ENCODE data around the gene KLLN.
"Not testable (repeated sequence)": the region's sequence is repeated elsewhere in the genome, so short reads cannot be mapped to it uniquely, and the experiment has no call there.

Gene KLLN, protein sequence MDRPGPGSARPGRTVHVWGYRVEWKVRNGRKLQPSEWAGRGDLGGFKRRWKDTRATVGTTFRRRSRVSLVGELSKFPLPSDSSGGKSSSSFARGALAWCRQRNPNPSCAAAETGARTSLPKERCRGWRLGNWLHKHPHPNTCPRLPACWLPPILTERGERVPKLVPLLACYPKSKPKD

DNA sequence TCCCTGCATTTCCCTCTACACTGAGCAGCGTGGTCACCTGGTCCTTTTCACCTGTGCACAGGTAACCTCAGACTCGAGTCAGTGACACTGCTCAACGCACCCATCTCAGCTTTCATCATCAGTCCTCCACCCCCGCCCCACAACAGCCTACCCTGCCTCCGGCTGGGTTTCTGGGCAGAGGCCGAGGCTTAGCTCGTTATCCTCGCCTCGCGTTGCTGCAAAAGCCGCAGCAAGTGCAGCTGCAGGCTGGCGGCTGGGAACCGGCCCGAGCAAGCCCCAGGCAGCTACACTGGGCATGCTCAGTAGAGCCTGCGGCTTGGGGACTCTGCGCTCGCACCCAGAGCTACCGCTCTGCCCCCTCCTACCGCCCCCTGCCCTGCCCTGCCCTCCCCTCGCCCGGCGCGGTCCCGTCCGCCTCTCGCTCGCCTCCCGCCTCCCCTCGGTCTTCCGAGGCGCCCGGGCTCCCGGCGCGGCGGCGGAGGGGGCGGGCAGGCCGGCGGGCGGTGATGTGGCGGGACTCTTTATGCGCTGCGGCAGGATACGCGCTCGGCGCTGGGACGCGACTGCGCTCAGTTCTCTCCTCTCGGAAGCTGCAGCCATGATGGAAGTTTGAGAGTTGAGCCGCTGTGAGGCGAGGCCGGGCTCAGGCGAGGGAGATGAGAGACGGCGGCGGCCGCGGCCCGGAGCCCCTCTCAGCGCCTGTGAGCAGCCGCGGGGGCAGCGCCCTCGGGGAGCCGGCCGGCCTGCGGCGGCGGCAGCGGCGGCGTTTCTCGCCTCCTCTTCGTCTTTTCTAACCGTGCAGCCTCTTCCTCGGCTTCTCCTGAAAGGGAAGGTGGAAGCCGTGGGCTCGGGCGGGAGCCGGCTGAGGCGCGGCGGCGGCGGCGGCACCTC is at the start of gene KLLN, which contains the start of gene PTEN:
Gene KLLN, minus strand, starts transcription at position 481 of the 891 bp plus-strand sequence. CDS start 1,046 bp downstream, outside the sequence.
Gene PTEN, plus strand, starts transcription at position 573 of the 891 bp plus-strand sequence. CDS start 845 bp downstream, outside the sequence.
- DNase-seq (ENCODE audit: low spot score), result peak; percentile 83

DNA sequence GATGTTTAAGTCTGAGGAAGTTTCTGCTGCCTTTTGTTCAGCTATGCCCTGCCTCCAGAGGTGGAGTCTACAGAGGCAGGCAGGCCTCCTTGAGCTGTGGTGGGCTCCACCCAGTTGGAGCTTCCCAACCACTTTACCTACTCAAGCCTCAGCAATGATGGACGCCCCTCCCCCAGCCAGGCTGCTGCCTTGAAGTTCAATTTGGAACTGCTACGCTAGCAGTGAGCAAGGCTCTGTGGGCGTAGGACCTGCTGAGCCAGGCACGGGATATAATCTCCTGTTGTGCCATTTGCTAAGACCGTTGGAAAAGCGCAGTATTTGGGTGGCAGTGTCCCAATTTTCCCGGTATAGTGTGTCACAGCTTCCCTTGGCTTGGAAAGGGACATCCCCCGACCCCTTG is 40.1 kb upstream of the KLLN start:
- not testable (repeated sequence) for DNase-seq (ENCODE audit: low spot score)

DNA sequence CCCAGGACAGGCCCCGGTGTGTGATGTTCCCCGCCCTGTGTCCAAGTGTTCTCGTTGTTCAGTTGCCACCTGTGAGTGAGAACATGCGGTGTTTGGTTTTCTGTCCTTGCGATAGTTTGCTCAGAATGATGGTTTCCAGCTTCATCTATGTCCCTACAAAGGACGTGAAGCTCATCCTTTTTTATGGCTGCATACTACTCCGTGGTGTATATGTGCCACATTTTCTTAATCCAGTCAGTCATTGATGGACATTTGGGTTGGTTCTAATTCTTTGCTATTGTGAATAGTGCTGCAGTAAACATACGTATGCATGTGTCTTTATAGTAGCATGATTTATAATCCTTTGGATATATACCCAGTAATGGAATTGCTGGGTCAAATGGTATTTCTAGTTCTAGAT is 34.6 kb upstream of the KLLN start:
- not testable (repeated sequence) for DNase-seq (ENCODE audit: low spot score)

DNA sequence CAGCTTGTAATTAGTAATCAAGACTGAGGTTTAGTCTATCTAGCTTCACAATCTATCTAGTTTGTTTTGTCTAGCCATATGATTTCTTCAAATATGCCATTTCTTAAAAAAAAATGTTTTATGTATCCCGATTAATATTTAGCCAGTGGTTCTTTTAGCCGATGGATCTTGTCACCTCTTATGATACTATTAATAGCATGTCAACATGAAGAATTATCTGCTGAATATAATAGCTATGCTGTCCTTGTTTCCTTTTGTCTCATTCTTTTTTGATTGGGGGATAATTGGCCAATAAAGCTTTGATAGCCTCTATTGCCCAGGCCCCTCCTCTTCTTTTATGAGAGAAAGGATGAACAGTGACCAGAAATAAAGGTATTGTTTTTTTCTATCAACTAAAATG is 32.9 kb upstream of the KLLN start:
- no peak for DNase-seq (ENCODE audit: low spot score)

DNA sequence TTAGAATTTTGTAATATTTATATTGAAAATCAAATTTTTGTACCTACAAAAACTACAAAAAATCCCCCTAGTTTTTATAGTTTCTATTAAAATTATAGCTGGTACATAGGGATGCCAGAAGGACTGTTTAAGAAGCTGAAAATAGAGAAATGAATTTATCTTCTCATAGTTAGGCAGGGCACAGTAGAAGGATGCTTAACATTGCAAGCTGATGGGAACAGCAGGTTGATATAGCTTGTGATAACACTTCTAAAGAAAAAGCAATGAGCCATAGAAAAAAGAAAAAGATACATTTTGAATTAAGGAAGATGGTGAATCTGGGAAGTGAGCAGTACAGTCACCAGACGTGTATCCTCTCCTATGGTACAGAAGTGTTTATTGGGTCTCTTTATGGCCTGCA is 32.1 kb upstream of the KLLN start:
- DNase-seq (ENCODE audit: low spot score), result no peak

DNA sequence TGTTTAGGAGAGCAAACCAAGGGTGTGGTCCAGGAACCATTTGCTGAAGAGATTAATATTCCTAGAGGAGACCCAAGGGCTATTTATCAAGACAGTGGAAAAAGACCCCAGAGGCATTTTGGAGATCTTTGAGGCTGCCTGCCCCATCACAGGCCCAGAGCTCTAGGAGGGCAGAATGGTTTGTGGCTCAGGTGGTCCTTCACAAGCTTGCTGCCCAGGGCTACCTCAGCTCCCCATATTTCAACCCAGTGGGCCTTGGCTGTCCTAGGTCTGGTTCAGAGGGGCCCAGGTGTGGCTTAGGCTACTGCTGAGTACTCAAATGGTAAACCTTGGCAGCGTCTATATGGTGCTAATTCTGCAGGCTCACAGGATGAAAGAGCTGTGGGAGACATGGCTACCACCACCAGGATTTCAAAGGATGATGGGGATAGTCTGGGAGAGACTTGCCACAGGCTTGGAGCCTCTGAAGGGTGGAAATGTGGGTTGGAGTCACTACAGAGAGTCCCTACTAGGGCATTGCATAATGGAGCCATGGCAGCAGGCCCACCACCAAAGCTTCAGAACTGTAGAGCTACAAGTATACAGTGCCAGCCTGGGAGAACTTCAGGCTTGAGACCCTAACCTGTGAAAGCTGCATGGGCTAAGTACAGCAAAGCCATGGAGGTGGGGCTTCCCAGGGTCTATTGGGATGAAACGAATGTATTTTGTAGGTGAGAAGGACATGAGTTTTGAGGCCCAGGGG is 24.4 kb upstream of the KLLN start:
- no peak for DNase-seq (ENCODE audit: low spot score)

DNA sequence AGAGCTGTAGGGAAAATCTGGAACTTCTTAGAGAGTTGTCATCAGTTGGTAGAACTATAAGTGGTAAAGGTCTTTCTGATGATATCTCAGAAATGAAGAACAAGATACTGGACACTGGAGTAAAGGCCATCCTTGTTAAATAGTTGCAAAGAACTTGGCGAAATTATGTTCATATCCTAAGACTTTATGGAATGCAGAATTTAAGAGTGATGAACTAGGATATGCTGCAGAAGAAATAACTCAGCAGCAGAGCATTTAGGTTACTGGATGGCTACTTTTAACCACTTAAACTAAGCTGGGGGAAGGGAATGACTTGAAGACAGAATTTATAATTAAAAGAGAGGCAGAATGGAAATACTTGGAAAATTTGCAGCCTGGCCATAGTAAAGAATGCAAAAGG is 23.8 kb upstream of the KLLN start:
- no peak for DNase-seq (ENCODE audit: low spot score)

DNA sequence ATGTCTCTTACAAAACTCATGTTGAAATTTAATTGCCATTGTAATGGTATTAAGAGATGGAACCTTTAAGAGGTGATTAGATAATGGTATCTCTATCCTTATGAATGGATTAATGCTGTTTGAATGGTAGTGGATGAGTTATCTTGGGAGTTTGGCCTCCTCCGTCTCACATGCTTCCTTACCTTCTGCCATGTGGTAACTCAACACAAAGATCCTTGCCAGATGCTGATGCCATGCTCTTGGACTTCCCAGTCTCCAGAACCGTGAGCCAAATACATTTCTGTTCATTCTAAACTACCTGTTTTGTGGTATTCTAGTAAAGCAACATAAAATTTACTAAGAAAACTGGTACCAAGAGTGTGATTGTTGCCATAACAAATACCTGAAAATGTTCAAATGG is 23.3 kb upstream of the KLLN start:
- no peak for DNase-seq (ENCODE audit: low spot score)

DNA sequence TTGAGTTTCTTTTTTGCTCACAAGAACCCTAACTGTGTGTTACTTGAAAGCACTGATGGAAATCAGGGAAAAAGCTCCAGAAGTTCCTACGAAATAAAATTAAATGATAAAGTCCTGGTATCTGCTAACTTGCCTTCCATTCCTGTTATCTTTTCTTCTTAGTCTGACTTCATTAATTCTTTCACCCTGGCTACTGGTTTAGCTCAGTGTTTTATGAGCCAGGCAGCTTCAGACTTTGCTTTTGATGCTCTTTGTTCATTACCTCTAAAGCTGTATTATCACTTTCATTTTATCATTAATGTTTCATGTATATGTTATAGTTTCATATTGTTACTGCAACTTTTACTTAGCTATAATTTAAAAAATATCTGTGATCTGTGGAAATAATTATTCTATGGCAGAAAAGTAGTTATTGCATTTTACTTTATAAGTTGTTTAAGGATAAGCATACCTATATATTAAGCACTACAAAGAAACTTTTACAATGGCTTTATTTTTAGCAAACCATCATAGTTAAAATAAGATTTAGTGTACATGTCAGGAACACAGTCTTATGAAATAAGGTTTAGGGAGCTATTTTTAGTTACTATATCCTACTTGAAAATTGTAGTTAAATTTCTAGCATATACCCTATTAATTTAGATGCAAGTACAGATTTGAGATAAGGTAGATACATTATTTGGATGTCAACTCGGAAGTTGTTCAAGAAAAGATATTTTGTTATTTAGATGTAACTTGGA is 19.4 kb upstream of the KLLN start:
- DNase-seq (ENCODE audit: low spot score), result no peak

DNA sequence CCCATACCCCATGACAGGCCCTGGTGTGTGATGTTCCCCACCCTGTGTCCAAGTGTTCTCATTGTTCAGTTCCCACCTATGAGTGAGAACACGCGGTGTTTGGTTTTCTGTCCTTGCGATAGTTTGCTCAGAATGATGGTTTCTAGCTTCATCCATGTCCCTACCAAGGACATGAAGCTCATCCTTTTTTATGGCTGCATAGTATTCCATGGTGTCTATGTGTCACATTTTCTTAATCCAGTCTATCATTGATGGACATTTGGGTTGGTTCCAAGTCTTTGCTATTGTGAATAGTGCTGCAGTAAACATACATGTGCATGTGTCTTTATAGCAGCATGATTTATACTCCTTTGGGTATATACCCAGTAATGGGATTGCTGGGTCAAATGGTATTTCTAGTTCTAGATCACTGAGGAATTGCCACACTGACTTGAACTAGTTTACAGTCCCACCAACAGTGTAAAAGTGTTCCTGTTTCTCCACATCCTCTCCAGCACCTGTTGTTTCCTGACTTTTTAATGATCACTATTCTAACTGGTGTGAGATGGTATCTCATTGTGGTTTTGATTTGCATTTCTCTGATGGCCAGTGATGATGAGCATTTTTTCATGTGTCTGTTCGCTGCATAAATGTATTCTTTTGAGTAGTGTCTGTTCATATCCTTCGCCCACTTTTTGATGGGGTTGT is 18.2 kb upstream of the KLLN start:
- not testable (repeated sequence) for DNase-seq (ENCODE audit: low spot score)

DNA sequence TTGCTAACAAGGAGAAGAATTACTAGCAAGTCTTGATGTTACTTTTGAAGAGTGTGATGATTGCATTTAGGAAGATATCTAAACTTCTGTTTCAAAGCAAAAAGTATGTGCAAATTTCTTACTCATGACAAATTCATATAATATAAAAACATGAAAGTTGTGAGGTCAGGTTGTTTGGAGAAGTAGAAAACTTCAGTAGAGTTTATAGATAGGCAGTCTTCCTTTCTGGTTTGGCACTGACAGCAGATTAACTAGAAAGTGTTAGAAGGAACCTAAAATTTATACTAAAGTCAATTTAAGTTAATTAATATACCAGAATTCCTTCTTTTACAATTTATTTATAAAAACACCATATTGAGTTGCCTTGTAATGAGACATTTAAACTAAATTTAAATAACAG is 17.0 kb upstream of the KLLN start:
- DNase-seq (ENCODE audit: low spot score), result no peak

DNA sequence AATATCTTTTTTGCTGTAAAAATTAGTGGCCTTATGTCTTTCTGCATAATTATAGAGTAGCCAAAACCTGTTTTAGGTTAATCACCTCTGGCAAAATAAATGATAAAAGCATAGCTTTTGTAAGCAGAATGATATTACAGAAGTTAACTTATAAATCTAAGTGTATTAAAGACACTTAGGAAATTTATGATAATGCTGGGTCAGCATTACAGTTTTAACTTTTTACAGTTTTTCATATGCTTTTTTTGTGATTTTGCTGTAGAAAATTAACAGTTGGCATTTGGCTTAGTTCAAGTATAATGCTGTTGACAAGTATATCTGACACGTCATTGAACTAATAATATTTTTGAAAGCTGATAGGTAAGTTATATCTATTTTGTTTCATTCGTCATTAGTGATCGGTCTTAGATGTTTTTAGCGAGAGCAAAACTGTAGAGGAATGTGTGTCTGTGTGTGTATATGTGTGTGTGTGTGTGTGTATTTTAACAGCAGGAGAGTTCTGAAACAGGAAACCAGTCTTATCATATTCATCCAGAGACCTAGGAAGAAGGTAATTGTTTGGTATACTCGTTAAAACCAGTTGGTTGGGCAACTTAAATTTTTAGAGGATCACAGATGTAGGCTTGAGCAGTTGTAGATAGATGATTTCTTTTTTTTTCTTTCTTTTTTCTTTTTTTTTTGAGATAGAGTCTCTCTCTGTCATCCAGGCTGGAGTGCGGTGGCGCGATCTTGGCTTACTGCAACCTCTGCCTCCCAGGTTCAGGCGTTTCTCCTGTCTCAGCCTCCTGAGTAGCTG is 15.5 kb upstream of the KLLN start:
- DNase-seq (ENCODE audit: low spot score), result no peak

DNA sequence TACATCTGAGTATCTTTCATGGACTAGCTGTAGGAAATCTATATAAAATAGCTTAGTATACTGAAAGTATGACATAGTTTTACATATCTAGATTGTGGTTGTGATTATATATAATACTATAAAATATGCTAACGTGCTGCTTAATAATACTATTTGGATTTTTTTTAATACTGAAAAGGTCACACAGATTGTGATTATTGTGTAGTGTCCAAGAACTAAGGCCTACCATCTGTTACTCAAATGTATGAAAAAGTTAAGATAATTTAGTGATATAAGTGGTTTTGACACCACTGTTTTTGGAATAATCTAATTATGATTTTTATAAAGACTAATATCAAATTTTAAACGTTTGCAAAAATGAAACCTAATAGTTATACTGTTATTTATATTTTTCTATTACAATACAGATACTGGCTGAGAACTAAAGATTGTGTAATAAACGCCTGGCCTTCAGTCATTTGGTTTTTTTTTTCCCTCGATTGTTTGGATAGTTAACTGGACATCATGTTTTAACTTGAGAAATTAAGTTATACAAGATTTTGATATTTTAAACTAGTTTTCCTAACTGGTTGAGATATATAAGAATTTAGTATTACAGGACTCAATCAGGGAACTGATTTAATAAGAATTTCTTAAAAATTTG is 12.7 kb upstream of the KLLN start:
- DNase-seq (ENCODE audit: low spot score), result no peak

DNA sequence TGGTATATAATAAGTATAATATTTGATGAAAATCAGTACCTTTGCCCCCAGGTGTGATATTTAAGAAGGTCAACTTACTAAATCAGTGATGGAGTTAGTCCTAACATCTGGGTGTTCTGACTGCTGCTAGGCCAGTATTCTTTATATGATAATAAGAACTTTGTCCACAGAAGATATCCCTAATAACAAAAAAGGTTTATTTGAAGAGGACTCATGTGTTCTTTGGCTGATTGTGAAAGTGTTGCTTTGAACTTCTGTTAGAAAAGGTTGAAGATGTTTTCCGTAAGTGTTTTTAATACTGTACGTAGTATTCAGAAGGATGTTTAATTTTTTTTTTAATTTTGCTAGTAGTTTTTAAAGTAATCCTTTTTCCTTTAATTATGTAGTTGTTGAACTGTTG is 10.3 kb upstream of the KLLN start:
- DNase-seq (ENCODE audit: low spot score), result no peak

DNA sequence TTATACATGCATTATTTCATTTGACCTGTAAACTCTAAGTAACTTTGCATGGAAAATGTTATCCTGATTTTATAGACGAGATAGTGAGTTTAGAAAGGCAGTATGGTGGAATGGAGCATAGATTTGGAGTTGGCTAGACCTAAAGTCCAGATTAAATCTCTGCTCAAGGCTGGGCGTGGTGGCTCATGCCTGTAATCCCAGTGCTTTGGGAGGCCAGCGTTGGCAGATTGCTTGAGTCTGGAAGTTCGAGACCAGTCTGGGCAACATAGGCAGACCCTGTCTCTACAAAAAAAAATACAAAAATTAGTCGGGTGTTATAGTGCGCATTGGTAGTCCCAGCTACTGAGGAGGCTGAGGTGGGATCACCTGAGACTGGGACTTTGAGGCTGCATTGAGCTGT is 9.5 kb upstream of the KLLN start:
- DNase-seq (ENCODE audit: low spot score), result no peak

DNA sequence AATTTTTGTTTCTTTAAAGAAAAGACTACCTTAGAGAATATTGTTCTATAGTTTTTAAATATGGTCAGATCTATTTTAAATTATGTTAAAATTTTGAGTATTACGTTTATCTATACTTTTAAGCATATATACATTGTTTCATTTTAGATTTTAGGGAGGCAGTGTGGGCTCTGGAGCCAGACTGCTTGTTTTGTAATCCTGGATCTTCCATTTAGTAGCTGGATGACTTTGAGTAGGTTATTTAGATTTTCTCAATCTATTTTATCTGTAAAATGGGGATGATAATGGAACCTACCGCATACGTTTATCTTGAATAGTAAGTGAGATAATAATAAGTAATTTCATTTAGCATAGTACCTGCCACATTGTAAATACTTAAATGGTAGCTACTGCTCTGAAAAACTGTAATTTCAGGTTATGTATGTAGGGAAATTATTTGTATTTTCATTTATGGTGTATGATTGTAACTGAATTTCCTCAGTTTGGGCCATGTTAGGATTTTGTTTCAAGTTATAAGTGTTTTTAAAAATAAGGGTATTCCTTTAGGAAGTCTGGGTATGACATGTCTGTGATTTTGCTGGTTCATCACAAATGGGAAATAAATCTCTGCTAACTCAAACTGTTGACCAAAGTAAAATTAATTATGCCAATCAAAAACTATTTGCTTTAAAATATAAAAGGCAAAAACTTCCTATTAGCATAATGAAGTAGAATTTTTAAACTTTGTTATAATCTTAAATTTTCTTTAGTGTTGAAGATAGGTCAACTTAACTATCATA is 6.6 kb upstream of the KLLN start:
- no peak for DNase-seq (ENCODE audit: low spot score)

DNA sequence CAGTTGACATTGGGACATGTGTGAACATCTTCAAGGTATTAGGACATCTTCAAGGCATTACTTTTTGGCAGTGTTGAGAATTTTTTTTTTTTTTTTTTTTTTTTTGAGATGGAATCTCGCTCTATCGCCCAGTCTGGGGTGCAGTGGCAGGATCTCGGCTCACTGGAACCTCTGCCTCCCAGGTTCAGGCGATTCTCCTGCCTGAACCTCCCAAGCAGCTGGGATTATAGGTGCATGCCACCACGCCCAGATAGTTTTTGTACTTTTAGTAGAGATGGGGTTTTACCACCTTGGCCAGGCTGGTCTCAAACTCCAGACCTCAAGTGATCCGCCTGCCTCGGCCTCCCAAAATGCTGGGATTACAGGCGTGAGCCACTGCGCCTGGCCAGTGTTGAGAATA is 5.8 kb upstream of the KLLN start:
- DNase-seq (ENCODE audit: low spot score), result not testable (repeated sequence)

DNA sequence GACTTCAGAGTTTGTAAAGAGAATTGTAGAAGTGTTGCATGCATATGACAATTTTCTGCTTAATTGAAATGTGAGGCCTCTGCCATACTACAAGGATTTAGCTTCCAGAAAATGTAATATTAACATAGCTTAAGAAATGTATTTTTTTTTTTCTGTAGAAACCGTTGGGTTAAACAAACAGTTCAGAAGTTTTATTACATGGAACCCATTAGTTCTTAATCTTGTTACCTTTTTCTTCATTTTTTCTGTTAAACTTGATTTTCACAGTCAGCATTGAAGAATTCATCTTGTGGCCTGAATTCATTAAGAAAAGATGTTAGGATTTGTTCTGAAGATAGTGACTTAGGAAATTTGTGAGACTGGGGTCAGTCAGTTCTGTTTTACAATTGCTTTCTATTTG is 4.9 kb upstream of the KLLN start:
- no peak for DNase-seq (ENCODE audit: low spot score)

DNA sequence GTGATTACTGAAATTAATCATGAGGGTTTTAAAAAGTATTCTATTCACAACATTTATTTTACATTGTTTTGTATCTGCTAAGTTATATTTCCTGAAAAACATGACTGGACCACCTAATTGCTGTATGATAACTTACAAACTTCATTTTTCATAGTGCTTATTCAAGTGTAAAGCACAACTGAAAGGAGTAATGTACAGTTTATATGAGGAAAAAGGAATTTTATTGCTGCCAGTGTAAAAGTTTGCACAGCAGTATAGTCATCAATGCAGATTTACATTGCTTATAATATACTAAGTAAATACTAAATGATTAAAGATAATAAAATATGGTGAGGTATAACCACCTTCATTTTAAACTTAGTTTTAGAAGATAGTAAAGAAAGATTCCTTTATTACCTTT is 4.1 kb upstream of the KLLN start:
- DNase-seq (ENCODE audit: low spot score), result no peak

Data from AG08395 (cell line).